HAP-1 (cell line): ENCODE data around the gene NBEAL2.

Experiments used
- DNase-seq, 2 experiments: peaks; one replicate each; pipeline ENCODE4 v3.0.0-alpha.2; 2016 to 2020; ENCODE audit warnings: low spot score in 2 of 2
- H3K27me3 ChIP-seq: fragments of 250-450 bp; sonication (Bioruptor Pico); 2 replicates; pipeline ENCODE4 v1.5.1; 2020; ENCODE audit warnings: low read depth, mild to moderate bottlenecking, moderate library complexity
- H3K36me3 ChIP-seq: fragments of 250-450 bp; sonication (Bioruptor Pico); replicated peaks from 2 replicates; pipeline ENCODE4 v1.5.1; 2020; ENCODE audit warnings: mild to moderate bottlenecking
- H3K4me1 ChIP-seq: fragments of 250-450 bp; sonication (Bioruptor Pico); 2 replicates; pipeline ENCODE4 v1.5.1; 2020; ENCODE audit warnings: mild to moderate bottlenecking
- H3K4me3 ChIP-seq: fragments of 250-450 bp; sonication (Bioruptor Pico); 2 replicates; pipeline ENCODE4 v1.5.1; 2020; ENCODE audit warnings: mild to moderate bottlenecking, moderate library complexity
- H3K9me3 ChIP-seq: fragments of 250-450 bp; sonication (Bioruptor Pico); 2 replicates; pipeline ENCODE4 v1.5.1; 2020; ENCODE audit warnings: mild to moderate bottlenecking, moderate library complexity
- in situ Hi-C: fragments of 300-500 bp; cut with MboI; formaldehyde crosslinking; loops from 3 replicates; pipeline ENCODE4 v1.14.3; 2020; ENCODE audit warnings: low sequenced_read_pairs, inconsistent platforms, mixed read lengths

The NBEAL2 gene

GRCh38 chr3:47007482-47008233 lies 28.2 kb downstream of the NBEAL2 start:
- in situ Hi-C loops, result no loop called here
- Histone ChIP-seq H3K4me1 (no peaks in the 10 kb centered on the region), H3K27me3 (no peaks in the 10 kb centered on the region), H3K9me3 (no peaks in the 10 kb centered on the region), H3K36me3 (peaks cover 35% of the 10 kb centered on the region), H3K4me3 (no peak overlapping the region)
- no peak for DNase-seq

- in situ Hi-C loops, result no loop called here
- no peak overlapping the region for H3K4me3 ChIP-seq
- H3K4me1 ChIP-seq, result no peaks in the 10 kb centered on the region
- peaks cover 31% of the 10 kb centered on the region for H3K36me3 ChIP-seq
- H3K9me3 ChIP-seq, result no peaks in the 10 kb centered on the region
- H3K27me3 ChIP-seq, result no peaks in the 10 kb centered on the region
- no peak for DNase-seq
Measured at GRCh38 chr3:47008234-47008796, 28.8 kb downstream of the NBEAL2 start.

- H3K27me3 ChIP-seq, result no peaks in the 10 kb centered on the region
- H3K4me3 ChIP-seq, result no peak overlapping the region
- in situ Hi-C loops, result no loop called here
- DNase-seq, result no peak
- no peaks in the 10 kb centered on the region for H3K9me3 ChIP-seq
- H3K4me1 ChIP-seq, result no peaks in the 10 kb centered on the region
- H3K36me3 ChIP-seq, result peaks cover 30% of the 10 kb centered on the region
Measured at GRCh38 chr3:47008851-47009224, 29.4 kb downstream of the NBEAL2 start.

- no peaks in the 10 kb centered on the region for H3K27me3 ChIP-seq
- DNase-seq, result peak in 1 of 2 experiments; percentile 8
- no peaks in the 10 kb centered on the region for H3K9me3 ChIP-seq
- H3K4me1 ChIP-seq, result no peaks in the 10 kb centered on the region
- peaks cover 29% of the 10 kb centered on the region for H3K36me3 ChIP-seq
- H3K4me3 ChIP-seq, result no peak overlapping the region
- in situ Hi-C loops, result no loop called here
Measured at GRCh38 chr3:47009225-47010110, 30.0 kb downstream of the NBEAL2 start.

GRCh38 chr3:47010111-47010712 lies 30.7 kb downstream of the NBEAL2 start:
- Histone ChIP-seq H3K4me3 (no peak overlapping the region), H3K27me3 (no peaks in the 10 kb centered on the region)
- in situ Hi-C loops, result no loop called here

GRCh38 chr3:47010910-47011309 lies 31.4 kb downstream of the NBEAL2 start:
- in situ Hi-C loops, result no loop called here

More at GRCh38 chr3:47010111-47010712, 30.7 kb downstream of the NBEAL2 start:
- Histone ChIP-seq H3K9me3 (no peaks in the 10 kb centered on the region), H3K4me1 (no peaks in the 10 kb centered on the region), H3K36me3 (peaks cover 26% of the 10 kb centered on the region)
- DNase-seq, result no peak

GRCh38 chr3:47011371-47011770 lies 31.9 kb downstream of the NBEAL2 start:
- in situ Hi-C loops, result no loop called here
- H3K9me3 ChIP-seq, result no peaks in the 10 kb centered on the region
- H3K36me3 ChIP-seq, result peaks cover 20% of the 10 kb centered on the region
- H3K4me1 ChIP-seq, result no peaks in the 10 kb centered on the region
- no peaks in the 10 kb centered on the region for H3K27me3 ChIP-seq
- DNase-seq, result no peak
- H3K4me3 ChIP-seq, result no peak overlapping the region

More at GRCh38 chr3:47010910-47011309, 31.4 kb downstream of the NBEAL2 start:
- no peak for DNase-seq
- H3K9me3 ChIP-seq, result no peaks in the 10 kb centered on the region
- H3K27me3 ChIP-seq, result no peaks in the 10 kb centered on the region
- H3K4me1 ChIP-seq, result no peaks in the 10 kb centered on the region
- H3K36me3 ChIP-seq, result peaks cover 20% of the 10 kb centered on the region
- no peak overlapping the region for H3K4me3 ChIP-seq

GRCh38 chr3:47012342-47013230 lies 33.1 kb downstream of the NBEAL2 start:
- peaks cover 25% of the 10 kb centered on the region for H3K36me3 ChIP-seq

GRCh38 chr3:47013231-47013630 lies 33.8 kb downstream of the NBEAL2 start:
- no peak overlapping the region for H3K4me3 ChIP-seq
- no peaks in the 10 kb centered on the region for H3K4me1 ChIP-seq
- H3K36me3 ChIP-seq, result peaks cover 25% of the 10 kb centered on the region
- H3K27me3 ChIP-seq, result no peaks in the 10 kb centered on the region
- in situ Hi-C loops, result no loop called here
- DNase-seq, result no peak
- H3K9me3 ChIP-seq, result no peaks in the 10 kb centered on the region

More at GRCh38 chr3:47012342-47013230, 33.1 kb downstream of the NBEAL2 start:
- Histone ChIP-seq H3K9me3 (no peaks in the 10 kb centered on the region), H3K4me3 (no peak overlapping the region), H3K4me1 (no peaks in the 10 kb centered on the region), H3K27me3 (no peaks in the 10 kb centered on the region)
- in situ Hi-C loops, result no loop called here
- no peak for DNase-seq

GRCh38 chr3:47014036-47014435 lies 34.6 kb downstream of the NBEAL2 start:
- H3K9me3 ChIP-seq, result no peaks in the 10 kb centered on the region
- H3K36me3 ChIP-seq, result peaks cover 33% of the 10 kb centered on the region
- H3K27me3 ChIP-seq, result no peaks in the 10 kb centered on the region
- H3K4me1 ChIP-seq, result no peaks in the 10 kb centered on the region
- in situ Hi-C loops, result no loop called here
- no peak overlapping the region for H3K4me3 ChIP-seq
- no peak for DNase-seq

GRCh38 chr3:47015151-47015550 lies 35.7 kb downstream of the NBEAL2 start:
- in situ Hi-C loops, result no loop called here
- H3K4me3 ChIP-seq, result no peak overlapping the region
- no peaks in the 10 kb centered on the region for H3K4me1 ChIP-seq
- H3K36me3 ChIP-seq, result peaks cover 44% of the 10 kb centered on the region
- no peaks in the 10 kb centered on the region for H3K9me3 ChIP-seq
- DNase-seq, result no peak
- no peaks in the 10 kb centered on the region for H3K27me3 ChIP-seq

GRCh38 chr3:47016086-47016933 lies 36.8 kb downstream of the NBEAL2 start:
- Histone ChIP-seq H3K4me1 (no peaks in the 10 kb centered on the region), H3K36me3 (peaks cover 49% of the 10 kb centered on the region), H3K4me3 (no peak overlapping the region), H3K27me3 (no peaks in the 10 kb centered on the region), H3K9me3 (no peaks in the 10 kb centered on the region)
- DNase-seq, result no peak
- in situ Hi-C loops, result no loop called here
